ENCODE measurements around the gene GOLPH3.

GRCh38 chr5:32217886-32218396, 43.8 kb upstream of the GOLPH3 start:
- TF ChIP-seq POLR2A (IDR thresholded peaks at IDR 0.05; ENCODE audit: low read depth, low read length) (no peak), POLR2AphosphoS5 (IDR thresholded peaks at IDR 0.05; ENCODE audit: low read depth, low read length) (no peak), TAF1 (IDR thresholded peaks at IDR 0.05; ENCODE audit: borderline replicate concordance, low read depth, low read length) (no peak)
